Naive thymus-derived CD4-positive, alpha-beta T cell (primary cell): ENCODE measurements around the gene CARS2. TPM values are rescaled to one million over a fixed set of nuclear protein-coding genes. Genes with fewer than 3 reads are reported as not detected.

Source experiments
- ATAC-seq: fragments of 150-1000 bp; cut with Tn5 transposase; 2 replicates; pipeline ENCODE4 v1.10.0; 2021; ENCODE audit warnings: mild to moderate bottlenecking, moderate library complexity
- CTCF ChIA-PET: fragments of 350-600 bp; sonication (Branson Sonifier 250); formaldehyde crosslinking; loops from one replicate; lab custom pipeline; 2021; ENCODE audit warnings: antibody characterized with exemption; lab: Charles Lee
- POLR2A ChIA-PET: fragments of 350-600 bp; sonication (Branson Sonifier 250); formaldehyde crosslinking; loops from one replicate; lab custom pipeline; 2021; ENCODE audit warnings: antibody characterized with exemption, inconsistent platforms; lab: Charles Lee
- DNase-seq, 9 donors: peaks; one replicate each; pipeline versions ENCODE4 v3.0.0 to v3.0.0-alpha.2; 2020 to 2022; ENCODE audit warnings: mixed read lengths in 1 of 9
- H3K27ac ChIP-seq: one replicate; pipeline ENCODE4 v1.7.0; 2013; ENCODE audit warnings: mild to moderate bottlenecking, low read depth, low read length, moderate library complexity
- H3K27me3 ChIP-seq, 2 donors: one replicate each; pipeline ENCODE4 v1.7.0; 2013; ENCODE audit warnings: low read length in 2 of 2, mild to moderate bottlenecking in 2 of 2, moderate library complexity in 2 of 2; ENCODE audit not compliant: control insufficient read depth in 2 of 2, insufficient read depth in 2 of 2
- H3K36me3 ChIP-seq, 3 experiments: 1 replicate in 2 of 3; 2 replicates in 1 of 3; pipeline ENCODE4 v1.7.0; 2013; ENCODE audit warnings: low read length in 3 of 3, mild to moderate bottlenecking in 3 of 3, moderate library complexity in 1 of 3; ENCODE audit not compliant: insufficient read depth in 3 of 3, control insufficient read depth in 2 of 3
- H3K4me1 ChIP-seq, 2 donors: one replicate each; pipeline ENCODE4 v1.7.0; 2013; ENCODE audit warnings: low read length in 2 of 2, mild to moderate bottlenecking in 2 of 2, moderate library complexity in 1 of 2; ENCODE audit not compliant: control insufficient read depth in 2 of 2, insufficient read depth in 2 of 2
- H3K4me3 ChIP-seq: 2 replicates; pipeline ENCODE4 v1.7.0; 2013; ENCODE audit warnings: mild to moderate bottlenecking, low read length
- H3K9me3 ChIP-seq, 3 experiments: 1 replicate in 2 of 3; 2 replicates in 1 of 3; pipeline ENCODE4 v1.7.0; 2013; ENCODE audit warnings: low read length in 3 of 3; ENCODE audit not compliant: control insufficient read depth in 2 of 3
- H3K27ac Mint-ChIP-seq, 9 donors: one replicate each; pipeline ENCODE4 v1.8.0; 2020 to 2022; ENCODE audit warnings: mixed read lengths in 9 of 9, mild to moderate bottlenecking in 8 of 9, moderate library complexity in 5 of 9, inconsistent platforms in 2 of 9
- H3K27me3 Mint-ChIP-seq, 5 donors: one replicate each; pipeline ENCODE4 v1.8.0; 2021 to 2022; ENCODE audit warnings: mixed read lengths in 5 of 5, mild to moderate bottlenecking in 1 of 5
- H3K36me3 Mint-ChIP-seq, 5 donors: one replicate each; pipeline ENCODE4 v1.8.0; 2020 to 2022; ENCODE audit warnings: mixed read lengths in 5 of 5, mild to moderate bottlenecking in 3 of 5, inconsistent platforms in 1 of 5
- H3K4me1 Mint-ChIP-seq, 7 donors: one replicate each; pipeline ENCODE4 v1.8.0; 2020 to 2022; ENCODE audit warnings: mixed read lengths in 7 of 7, mild to moderate bottlenecking in 3 of 7, inconsistent platforms in 1 of 7
- H3K4me3 Mint-ChIP-seq, 10 donors: one replicate each; pipeline ENCODE4 v1.8.0; 2020 to 2022; ENCODE audit warnings: mild to moderate bottlenecking in 10 of 10, mixed read lengths in 10 of 10, moderate library complexity in 6 of 10, inconsistent platforms in 2 of 10
- H3K9me3 Mint-ChIP-seq, 11 donors: one replicate each; pipeline ENCODE4 v1.8.0; 2020 to 2022; ENCODE audit warnings: mixed read lengths in 11 of 11, mild to moderate bottlenecking in 4 of 11, inconsistent platforms in 1 of 11, moderate library complexity in 1 of 11
- intact Hi-C, 2 donors: fragments of 100-400 bp; cut with micrococcal nuclease; formaldehyde crosslinking; loops; one replicate each; pipeline ENCODE4 v1.15.1; 2023
- polyA plus RNA-seq, 2 donors: library from polyadenylated mRNA; unstranded; fragments of 300-500 nt; fragmentation: Illumina TruSeq; gene quantifications; one replicate each; pipeline ENCODE4 v1.2.3, GENCODE V29; 2021
- total RNA-seq, 6 experiments: library from RNA in 5 of 6; stranded (reverse) in 5 of 6; gene quantifications; 1 replicate in 5 of 6; 2 replicates in 1 of 6; pipeline ENCODE4 v1.2.3 and lab custom pipeline; 2021 to 2026

CARS2 gene
- total and polyA plus RNA-seq, 7 experiments from 2014 or later: 28.6 to 106 (median 85.8) TPM

- no peaks in the 10 kb centered on the region for H3K27me3 Mint-ChIP-seq
- H3K27ac ChIP-seq: no peak overlapping the region
- no peaks in the 10 kb centered on the region for H3K27me3 ChIP-seq
- DNase-seq (no peak), ATAC-seq (no peak)
- peaks cover 9 to 13% of the 10 kb centered on the region in 2 donors for H3K4me1 ChIP-seq
- ChIA-PET POLR2A (interaction anchor here (1.2 kb wide), 1 partner anchor 98 kb away, joined by 5 read pairs; no protein-coding TSS in a partner anchor), CTCF (interaction anchor here (0.8 kb wide), 1 partner anchor 681 kb away, joined by 3 read pairs; no protein-coding TSS in a partner anchor)
- peaks cover 4 to 7% (median 5%) of the 10 kb centered on the region in 5 donors for H3K36me3 Mint-ChIP-seq
- intact Hi-C loops: loop anchor here (2.0 to 10.0 kb wide), 3 partner anchors 65 to 567 kb away; no protein-coding TSS in a partner anchor
- H3K36me3 ChIP-seq: peaks cover 0 to 9% (median 0%) of the 10 kb centered on the region in 3 experiments
- no peaks in the 10 kb centered on the region for H3K9me3 ChIP-seq
- H3K9me3 Mint-ChIP-seq: peaks cover 0 to 6% (median 0%) of the 10 kb centered on the region in 11 donors
- H3K4me1 Mint-ChIP-seq: peaks cover 21 to 65% (median 48%) of the 10 kb centered on the region in 7 donors
- H3K27ac Mint-ChIP-seq: peak overlapping the region in 2 of 9 donors; percentile 10 to 36
- H3K4me3 ChIP-seq: no peak overlapping the region
- peak overlapping the region; percentile 21 to 97 (median 70) for H3K4me3 Mint-ChIP-seq
These were observed 88.4 kb downstream of the CARS2 start for GRCh38 chr13:110617321-110618072.

GRCh38 chr13:110616103-110617101 is 89.5 kb downstream of the CARS2 start:
- H3K4me1 Mint-ChIP-seq: peaks cover 20 to 54% (median 41%) of the 10 kb centered on the region in 7 donors
- no peaks in the 10 kb centered on the region for H3K9me3 ChIP-seq
- CTCF ChIA-PET: interaction anchor here (0.6 kb wide), 1 partner anchor 299 kb away, joined by 3 read pairs; the partner anchor contains the start of gene ANKRD10

GRCh38 chr13:110615322-110616102 is 90.4 kb downstream of the CARS2 start, which contains the start of gene NAXD:
NAXD (plus strand) TSS chr13:110615545; CDS start chr13:110615602, 57 bp downstream.
- peak; percentile 86 for ATAC-seq
- no peaks in the 10 kb centered on the region for H3K9me3 ChIP-seq
- intact Hi-C loops: loop anchor here (1.0 to 10.0 kb wide), 11 partner anchors 14 to 569 kb away; partner anchors contain the start of genes ANKRD10 (in 2 of the 2), CARS2 (in 1 of the 2) and RAB20 (in 1 of the 2)
- DNase-seq: peak; percentile 44 to 80 (median 76)
- peak within 1 kb of the TSS; percentile 75 for H3K27ac ChIP-seq
- Mint-ChIP-seq H3K27me3 (peaks cover 0 to 5% (median 0%) of the 10 kb centered on the region in 5 donors), H3K36me3 (peaks cover 0 to 7% (median 4%) of the 10 kb centered on the region in 5 donors), H3K4me1 (peaks cover 19 to 47% (median 38%) of the 10 kb centered on the region in 7 donors), H3K4me3 (peak within 1 kb of the TSS; percentile 86 to 97 (median 95)), H3K9me3 (peaks cover 0 to 6% (median 0%) of the 10 kb centered on the region in 11 donors), H3K27ac (peak within 1 kb of the TSS; percentile 85 to 96 (median 93))
- ChIA-PET POLR2A (interaction anchor here (1.1 to 1.9 kb wide), 4 partner anchors 54 to 99 kb away, joined by 3 to 24 read pairs (median 4); partner anchors contain the start of gene RAB20), CTCF (no interaction called here)
- peaks cover 0 to 3% (median 0%) of the 10 kb centered on the region in 3 experiments for H3K36me3 ChIP-seq
- H3K4me1 ChIP-seq: peaks cover 9 to 13% of the 10 kb centered on the region in 2 donors
- no peaks in the 10 kb centered on the region for H3K27me3 ChIP-seq
- H3K4me3 ChIP-seq: peak within 1 kb of the TSS; percentile 71

More at GRCh38 chr13:110616103-110617101, 89.5 kb downstream of the CARS2 start:
- DNase-seq: peak in 8 of 9 donors; percentile 3 to 63 (median 30)
- POLR2A ChIA-PET: interaction anchor here (1.1 to 1.9 kb wide), 3 partner anchors 55 to 99 kb away, joined by 4 to 24 read pairs (median 5); partner anchors contain the start of gene RAB20
- H3K4me1 ChIP-seq: peaks cover 9 to 13% of the 10 kb centered on the region in 2 donors
- peak overlapping the region; percentile 75 for H3K27ac ChIP-seq
- Mint-ChIP-seq H3K9me3 (peaks cover 0 to 6% (median 0%) of the 10 kb centered on the region in 11 donors), H3K27me3 (peaks cover 0 to under 1% (median 0%) of the 10 kb centered on the region in 5 donors), H3K36me3 (peaks cover 0 to 7% (median 4%) of the 10 kb centered on the region in 5 donors), H3K4me3 (peak overlapping the region; percentile 86 to 97 (median 94)), H3K27ac (peak overlapping the region; percentile 56 to 92 (median 81))
- H3K27me3 ChIP-seq: no peaks in the 10 kb centered on the region
- intact Hi-C loops: loop anchor here (1.0 to 10.0 kb wide), 7 partner anchors 13 to 568 kb away; partner anchors contain the start of gene ANKRD10 (in 1 of the 2)
- H3K36me3 ChIP-seq: peaks cover 0 to 3% (median 0%) of the 10 kb centered on the region in 3 experiments
- H3K4me3 ChIP-seq: peak overlapping the region; percentile 71
- ATAC-seq: peak; percentile 43

DNA sequence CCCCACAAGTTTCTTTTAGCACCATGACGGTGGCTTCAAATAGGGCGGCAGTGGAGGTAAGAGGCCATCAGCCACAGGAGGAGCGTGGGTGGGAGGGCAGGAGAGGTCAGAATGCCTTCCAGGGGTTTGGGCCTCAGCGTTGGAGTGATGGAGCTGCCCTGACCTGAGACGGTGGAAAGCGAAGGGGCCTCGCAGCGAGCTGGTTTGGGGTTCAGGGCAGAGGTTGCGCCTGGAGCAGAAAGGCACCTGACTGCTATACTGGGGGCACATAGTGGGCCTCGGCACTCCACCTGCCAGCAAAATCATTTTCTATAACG is 91.0 kb downstream of the CARS2 start:
- Mint-ChIP-seq H3K36me3 (peaks cover 0 to 7% (median 4%) of the 10 kb centered on the region in 5 donors), H3K9me3 (peaks cover 0 to 6% (median 0%) of the 10 kb centered on the region in 11 donors)
- peak overlapping the region; percentile 75 for H3K27ac ChIP-seq

DNA sequence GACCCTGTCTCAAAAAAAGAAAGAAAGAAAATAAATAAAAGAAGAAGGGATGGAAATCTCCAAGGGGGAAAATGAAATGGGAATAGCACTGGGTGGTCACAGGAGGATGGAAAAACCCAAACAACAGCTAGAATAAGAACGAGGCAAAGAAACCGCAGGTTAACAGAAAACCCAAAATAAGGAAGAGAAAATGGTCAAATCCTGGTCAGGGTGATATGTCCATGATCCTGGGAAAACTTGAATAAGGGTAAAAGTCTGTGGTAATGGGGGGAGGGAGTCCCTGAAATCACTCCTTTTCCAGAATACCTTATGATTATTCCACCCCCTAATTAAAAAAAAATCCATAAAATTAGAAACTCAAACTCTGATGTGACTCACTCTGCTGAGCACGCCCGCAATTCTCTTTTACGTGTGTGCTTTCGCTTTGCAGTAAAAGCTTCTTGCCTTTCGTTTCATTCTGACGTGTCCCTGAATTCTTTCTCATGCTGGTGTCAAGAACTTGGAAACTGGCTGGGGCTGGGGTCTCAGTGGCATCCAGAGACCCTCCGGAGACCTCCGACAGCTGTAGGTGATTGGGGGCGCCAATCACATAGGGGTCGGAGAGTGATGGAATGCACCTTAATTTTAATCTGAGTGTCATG is 94.8 kb downstream of the CARS2 start:
- CTCF ChIA-PET: no interaction called here

More for the DNA sequence above, 91.0 kb downstream of the CARS2 start:
- intact Hi-C loops: loop anchor here (1.0 to 10.0 kb wide), 7 partner anchors 53 to 570 kb away; partner anchors contain the start of genes ANKRD10 (in 1 of the 2), CARS2 (in 1 of the 2) and RAB20 (in 1 of the 2)
- Histone ChIP-seq H3K4me1 (peaks cover 9 to 13% of the 10 kb centered on the region in 2 donors), H3K36me3 (peaks cover 0 to 3% (median 0%) of the 10 kb centered on the region in 3 experiments), H3K9me3 (no peaks in the 10 kb centered on the region), H3K4me3 (peak overlapping the region; percentile 71), H3K27me3 (no peaks in the 10 kb centered on the region)
- Mint-ChIP-seq H3K4me1 (peaks cover 13 to 43% (median 37%) of the 10 kb centered on the region in 7 donors), H3K4me3 (peak overlapping the region; percentile 86 to 97 (median 95)), H3K27ac (peak overlapping the region; percentile 85 to 96 (median 93)), H3K27me3 (peaks cover 0 to 6% (median 0%) of the 10 kb centered on the region in 5 donors)
- DNase-seq (no peak), ATAC-seq (no peak)
- ChIA-PET CTCF (no interaction called here), POLR2A (interaction anchor here (1.3 to 1.9 kb wide), 2 partner anchors 53 to 100 kb away, joined by 3 to 24 read pairs; partner anchors contain the start of gene RAB20)

More for the DNA sequence above, 94.8 kb downstream of the CARS2 start:
- Mint-ChIP-seq H3K9me3 (peaks cover 0 to 11% (median 3%) of the 10 kb centered on the region in 11 donors), H3K4me1 (peaks cover 0 to 13% (median 5%) of the 10 kb centered on the region in 7 donors), H3K4me3 (peak overlapping the region in 1 of 10 donors; percentile 23), H3K27ac (peak overlapping the region in 1 of 9 donors; percentile 44), H3K27me3 (peaks cover 0 to 9% (median 0%) of the 10 kb centered on the region in 5 donors), H3K36me3 (peaks cover 0 to 9% (median 3%) of the 10 kb centered on the region in 5 donors)
- intact Hi-C loops: loop anchor here (10.0 kb wide), 2 partner anchors 156 to 574 kb away; no protein-coding TSS in a partner anchor
- ATAC-seq: no peak
- POLR2A ChIA-PET: no interaction called here
- H3K27ac ChIP-seq: no peak overlapping the region
- no peaks in the 10 kb centered on the region for H3K9me3 ChIP-seq
- H3K36me3 ChIP-seq: peaks cover 0 to 3% (median 0%) of the 10 kb centered on the region in 3 experiments
- no peak overlapping the region for H3K4me3 ChIP-seq
- DNase-seq: no peak
- H3K4me1 ChIP-seq: peaks cover 0 to 4% of the 10 kb centered on the region in 2 donors
- no peaks in the 10 kb centered on the region for H3K27me3 ChIP-seq
